GM13977 (cell line): ENCODE results near the gene ACRV1.

Experiments used
- DNase-seq: peaks from one replicate; pipeline ENCODE4 v3.0.0; 2012; ENCODE audit warnings: low spot score
- CTCF ChIP-seq: IDR thresholded peaks from 2 replicates; pipeline ENCODE4 v1.5.1; 2012; ENCODE audit warnings: mild to moderate bottlenecking, control low read depth; ENCODE audit not compliant: insufficient read depth; ENCODE audit errors: extremely low read depth, missing control alignments
- in situ Hi-C: fragments of 300-500 bp; cut with MboI; formaldehyde crosslinking; loops from one replicate; pipeline ENCODE4 v1.12.0; 2022; ENCODE audit warnings: low sequenced_read_pairs, low pct_unique_long_range_greater_than_20kb, mixed read lengths, inconsistent platforms; ENCODE audit not compliant: unreplicated experiment

The ACRV1 gene

DNA sequence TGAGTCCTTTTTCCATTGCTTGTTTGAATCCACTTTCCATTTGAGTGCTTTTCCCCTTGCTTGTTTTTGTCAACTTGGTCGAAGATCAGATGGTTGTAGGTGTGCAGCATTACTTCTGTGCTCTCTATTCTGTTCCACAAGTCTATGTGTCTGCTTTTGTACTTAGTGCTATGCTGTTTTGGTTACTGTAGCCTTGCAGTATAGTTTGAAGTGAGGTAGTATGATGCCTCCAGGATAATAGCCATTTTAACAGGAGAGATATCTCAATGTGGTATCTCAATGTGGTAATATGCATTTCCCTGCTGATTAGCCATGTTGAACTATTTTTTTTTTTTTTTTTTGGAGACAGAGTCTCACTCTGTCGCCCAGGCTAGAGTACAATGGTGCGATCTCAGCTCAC, 16.7 kb downstream of the ACRV1 start:
- no peak for DNase-seq
- TF ChIP-seq CTCF: no peak
- in situ Hi-C loops: no loop called here

DNA sequence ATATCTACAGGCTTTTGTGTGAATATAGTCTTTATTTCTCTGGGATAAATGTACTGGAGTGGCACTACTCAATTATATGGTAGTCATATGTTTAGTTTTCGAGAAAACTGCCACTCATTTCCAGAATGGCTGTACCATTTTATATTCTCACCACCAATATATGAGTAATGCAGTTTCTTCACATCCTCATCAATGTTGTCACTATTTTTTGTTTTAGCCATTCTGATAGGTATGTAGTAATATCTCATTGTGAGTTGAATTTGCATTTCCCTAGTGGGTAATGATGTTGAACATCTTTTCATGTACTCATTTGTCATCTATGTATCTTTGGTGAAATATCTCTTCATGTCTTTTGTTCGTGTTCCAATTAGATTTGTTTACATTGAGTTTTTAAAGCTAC, 18.0 kb downstream of the ACRV1 start:
- in situ Hi-C loops: no loop called here
- TF ChIP-seq CTCF: no peak
- no peak for DNase-seq

GRCh38 chr11:125649465-125650166, 31.0 kb downstream of the ACRV1 start:
- no peak for TF ChIP-seq CTCF
- in situ Hi-C loops: no loop called here
- no peak for DNase-seq

DNA sequence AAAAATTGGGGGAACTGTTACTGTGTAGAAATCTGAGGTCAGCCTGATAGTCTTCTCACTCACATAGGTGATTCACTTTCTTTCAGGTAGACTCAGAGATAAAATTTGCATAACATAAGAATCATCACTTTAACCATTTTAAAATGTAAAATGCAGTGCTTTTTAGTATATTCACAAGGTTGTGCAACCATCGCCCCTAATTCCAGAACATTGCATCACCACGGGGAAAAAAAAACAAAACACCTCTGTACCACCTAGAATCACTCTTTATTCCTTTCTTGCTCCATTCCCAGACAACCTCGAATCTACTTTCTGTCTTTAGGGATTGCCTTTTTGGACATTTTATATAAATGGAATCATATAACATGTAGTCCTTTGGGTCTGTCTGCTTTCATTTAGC, 34.8 kb downstream of the ACRV1 start:
- in situ Hi-C loops: no loop called here
- no peak for TF ChIP-seq CTCF
- DNase-seq: no peak

DNA sequence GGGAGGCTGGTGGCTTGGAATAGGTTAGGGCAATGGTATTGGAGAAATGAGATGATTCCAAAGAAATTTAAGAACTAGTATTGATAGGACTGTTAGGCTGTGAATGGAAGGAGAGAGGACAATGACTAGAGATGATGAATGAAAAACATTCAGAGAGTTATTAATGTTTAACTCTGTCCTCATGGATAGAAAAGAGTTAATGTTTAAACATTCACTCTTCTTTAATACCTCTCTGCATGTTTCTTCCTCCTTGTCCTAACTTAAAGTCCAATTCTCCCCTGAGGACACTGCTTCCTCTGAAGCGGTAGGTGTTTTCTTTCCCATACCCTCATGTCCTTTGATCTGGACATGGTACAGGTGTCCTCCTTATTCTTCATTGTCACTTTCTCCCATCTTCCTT, 42.3 kb downstream of the ACRV1 start:
- in situ Hi-C loops: no loop called here
- no peak for DNase-seq

GRCh38 chr11:125637840-125638239, 42.8 kb downstream of the ACRV1 start:
- no peak for DNase-seq
- in situ Hi-C loops: no loop called here

More for the DNA sequence above, 42.3 kb downstream of the ACRV1 start:
- TF ChIP-seq CTCF: no peak

More at GRCh38 chr11:125637840-125638239, 42.8 kb downstream of the ACRV1 start:
- peak; percentile 2 for TF ChIP-seq CTCF
